Endothelial cell of umbilical vein (primary cell): ENCODE results near the gene GPAM. TPM values are rescaled to one million over a fixed set of nuclear protein-coding genes. Genes with fewer than 3 reads are reported as not detected.

ENCODE experiments used
- BruUV-seq: library from RNA; stranded (reverse); fragments of 400-500 nt; replicated peaks from 2 replicates; lab custom pipeline; 2021; lab: Mats Ljungman, UMichigan
- CTCF ChIA-PET: fragments of 300-600, 350-600 bp; sonication (Branson Sonifier 250); formaldehyde crosslinking; loops from one replicate; lab custom pipeline; 2021; ENCODE audit warnings: antibody characterized with exemption, inconsistent platforms; lab: Charles Lee
- POLR2A ChIA-PET: fragments of 300-600, 350-600 bp; sonication (Branson Sonifier 250); formaldehyde crosslinking; loops from one replicate; lab custom pipeline; 2021; ENCODE audit warnings: antibody characterized with exemption, inconsistent platforms; lab: Charles Lee
- DNase-seq: peaks from one replicate; pipeline ENCODE4 v3.0.0-alpha.2; 2011; ENCODE audit warnings: low read depth, low spot score
- FAIRE-seq: peaks from 2 replicates; lab custom pipeline; 2011; peaks lifted over from hg19 to GRCh38; lab: Jason Lieb, UNC
- H2AFZ ChIP-seq: 2 replicates; pipeline ENCODE4 v1.6.0; 2012; ENCODE audit warnings: low read depth, low read length, control low read depth, inconsistent platforms
- H3K27ac ChIP-seq: 2 replicates; pipeline ENCODE4 v1.5.1; 2011; ENCODE audit warnings: low read depth, mild to moderate bottlenecking, control low read depth, low read length, moderate library complexity; ENCODE audit not compliant: insufficient read depth
- H3K27me3 ChIP-seq, 2 experiments: 2 replicates each; pipeline versions ENCODE4 v1.6.0 to v1.6.1; 2011; ENCODE audit warnings: low read length in 2 of 2, mixed read lengths in 1 of 2; ENCODE audit not compliant: control insufficient read depth in 2 of 2, insufficient read depth in 2 of 2
- H3K36me3 ChIP-seq, 2 experiments: 2 replicates in 1 of 2; 3 replicates in 1 of 2; pipeline ENCODE4 v1.5.1; 2011; ENCODE audit warnings: low read length in 2 of 2, mild to moderate bottlenecking in 1 of 2, moderate library complexity in 1 of 2; ENCODE audit not compliant: control insufficient read depth in 2 of 2, insufficient read depth in 2 of 2; ENCODE audit errors: extremely low read depth in 1 of 2
- H3K4me1 ChIP-seq: 3 replicates; pipeline ENCODE4 v1.5.1; 2011; ENCODE audit warnings: mild to moderate bottlenecking, low read length; ENCODE audit not compliant: control insufficient read depth, insufficient read depth; ENCODE audit errors: extremely low read depth
- H3K4me2 ChIP-seq: 2 replicates; pipeline ENCODE4 v1.6.1; 2011; ENCODE audit warnings: low read length, control low read depth, mixed read lengths; ENCODE audit not compliant: insufficient read depth
- H3K4me3 ChIP-seq, 3 experiments: fragments of 200-600 bp in 1 of 3; sonication (generic), shearing (Covaris generic) in 1 of 3; replicated peaks in 1 of 3; 2 replicates each; pipeline ENCODE4 v1.5.1; 2011 to 2016; ENCODE audit warnings: control low read depth in 3 of 3, low read length in 3 of 3, mild to moderate bottlenecking in 2 of 3, inconsistent platforms in 1 of 3, low read depth in 1 of 3, moderate library complexity in 1 of 3; ENCODE audit not compliant: insufficient read depth in 1 of 3
- H3K79me2 ChIP-seq: 2 replicates; pipeline ENCODE4 v1.6.0; 2012; ENCODE audit warnings: low read length, inconsistent platforms; ENCODE audit not compliant: control insufficient read depth, insufficient read depth
- H3K9ac ChIP-seq: replicated peaks from 2 replicates; pipeline ENCODE3; 2011; ENCODE audit warnings: low read length, control low read depth; ENCODE audit not compliant: insufficient read depth; ENCODE audit errors: extremely low read depth
- H3K9me1 ChIP-seq: replicated peaks from 3 replicates; pipeline ENCODE4 v1.6.0; 2011; ENCODE audit warnings: mild to moderate bottlenecking, low read length; ENCODE audit not compliant: control insufficient read depth, insufficient read depth; ENCODE audit errors: extremely low read depth
- H3K9me3 ChIP-seq: replicated peaks from 2 replicates; pipeline ENCODE4 v1.5.1; 2012; ENCODE audit warnings: low read length, inconsistent platforms; ENCODE audit not compliant: control insufficient read depth, insufficient read depth
- H4K20me1 ChIP-seq: replicated peaks from 2 replicates; pipeline ENCODE3; 2011; ENCODE audit warnings: mild to moderate bottlenecking, low read length; ENCODE audit not compliant: control insufficient read depth, insufficient read depth; ENCODE audit errors: extremely low read depth
- EZH2 ChIP-seq: IDR thresholded peaks from 2 replicates; pipeline ENCODE4 v1.6.1; 2012; ENCODE audit warnings: borderline replicate concordance, low read depth, mild to moderate bottlenecking, moderate library complexity, low read length, inconsistent platforms; ENCODE audit not compliant: severe bottlenecking
- FOS ChIP-seq: IDR thresholded peaks from 2 replicates; pipeline ENCODE4 v1.6.1; 2011; ENCODE audit warnings: mild to moderate bottlenecking, low read length, moderate library complexity, borderline replicate concordance; ENCODE audit not compliant: insufficient read depth
- GATA2 ChIP-seq: IDR thresholded peaks from 2 replicates; pipeline ENCODE4 v1.7.0; 2011; ENCODE audit warnings: low read depth, mild to moderate bottlenecking, moderate library complexity, mixed read lengths, low read length; ENCODE audit not compliant: insufficient read length, insufficient read depth
- JUN ChIP-seq: IDR thresholded peaks from 2 replicates; pipeline ENCODE4 v1.6.1; 2011; ENCODE audit warnings: borderline replicate concordance, low read depth; ENCODE audit not compliant: insufficient read length, insufficient read depth
- MYC ChIP-seq: IDR thresholded peaks from one replicate; pipeline ENCODE4 v1.6.1; 2011; ENCODE audit warnings: mild to moderate bottlenecking, low read depth, low read length
- POLR2A ChIP-seq: IDR thresholded peaks from 2 replicates; pipeline ENCODE4 v1.6.1; 2012; ENCODE audit warnings: low read depth, mild to moderate bottlenecking, control low read depth, low read length
- POLR2AphosphoS5 ChIP-seq: IDR thresholded peaks from 2 replicates; pipeline ENCODE4 v1.6.1; 2012; ENCODE audit warnings: low read depth, mild to moderate bottlenecking, control low read depth, low read length, moderate library complexity; ENCODE audit not compliant: insufficient read depth
- dilution Hi-C: fragments of 300-500 bp; cut with MboI; formaldehyde crosslinking; loops from one replicate; pipeline ENCODE4 v1.15.0; 2019; ENCODE audit warnings: low sequenced_read_pairs; ENCODE audit not compliant: extremely low pct_ligation_motif_present
- intact Hi-C: fragments of 100-400 bp; cut with micrococcal nuclease; formaldehyde crosslinking; loops from one replicate; pipeline ENCODE4 v1.10.0; 2022
- polyA plus RNA-seq, 4 experiments: library from polyadenylated mRNA; depleted of rRNA in 3 of 4; stranded (reverse) in 3 of 4; unstranded in 1 of 4; fragments of >200 nt; gene quantifications; 2 replicates each; pipeline versions ENCODE4 v1.2.1 to v1.2.3, GENCODE V29; 2011 to 2012; ENCODE audit warnings: missing spikeins in 1 of 4
- total RNA-seq: library from RNA; stranded (reverse); gene quantifications from 2 replicates; pipeline ENCODE4 v1.2.3, GENCODE V29; 2021
- TF ChIP-seq, protein P1 (sequence below), 2 donors: IDR thresholded peaks; 1 replicate in 1 of 2; 2 replicates in 1 of 2; pipeline ENCODE4 v1.5.1; 2011; ENCODE audit warnings: low read length in 2 of 2, mild to moderate bottlenecking in 2 of 2, moderate library complexity in 2 of 2, control low read depth in 1 of 2, inconsistent platforms in 1 of 2, low read depth in 1 of 2; ENCODE audit not compliant: insufficient read depth in 1 of 2; ENCODE audit errors: extremely low read depth in 1 of 2
- TF ChIP-seq, protein P2 (sequence below): IDR thresholded peaks from 2 replicates; pipeline ENCODE4 v1.6.1; 2011; ENCODE audit not compliant: insufficient read depth, insufficient read length

The GPAM gene
- total and polyA plus RNA-seq, 2 donors (not counting 3 experiments of a cell fraction or from before 2014, with no cell fraction given), result 3.4 to 9.7 TPM

DNA sequence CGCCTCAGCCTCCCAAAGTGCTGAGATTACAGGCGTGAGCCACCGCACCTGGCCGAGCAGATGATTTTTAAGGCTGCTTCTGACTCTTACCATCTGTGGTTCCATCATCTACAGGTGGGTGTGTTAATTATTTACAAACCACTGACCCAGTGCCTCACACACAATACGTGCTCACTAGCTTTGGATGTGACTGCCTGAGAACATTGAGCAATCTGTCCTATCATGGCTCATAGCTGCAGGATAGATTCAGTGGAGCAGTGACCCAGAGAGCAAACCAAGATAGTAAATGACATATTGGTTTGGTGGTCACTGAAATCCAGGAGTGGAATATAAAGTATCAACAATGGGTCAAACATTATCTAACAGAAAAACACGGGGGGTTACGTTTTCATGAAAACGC is 24.1 kb downstream of the GPAM start:
- no peak for FAIRE-seq
- Histone ChIP-seq H3K4me1 (no peaks in the 10 kb centered on the region), H3K79me2 (no peaks in the 10 kb centered on the region), H3K9me3 (no peaks in the 10 kb centered on the region), H3K9me1 (no peaks in the 10 kb centered on the region), H3K27me3 (no peaks in the 10 kb centered on the region), H4K20me1 (no peaks in the 10 kb centered on the region), H3K4me2 (no peak overlapping the region), H3K27ac (no peak overlapping the region), H3K9ac (no peak overlapping the region), H3K4me3 (no peak overlapping the region), H3K36me3 (peaks cover 13 to 14% of the 10 kb centered on the region in 2 experiments), H2AFZ (no peak overlapping the region)
- TF ChIP-seq, protein P1, sequence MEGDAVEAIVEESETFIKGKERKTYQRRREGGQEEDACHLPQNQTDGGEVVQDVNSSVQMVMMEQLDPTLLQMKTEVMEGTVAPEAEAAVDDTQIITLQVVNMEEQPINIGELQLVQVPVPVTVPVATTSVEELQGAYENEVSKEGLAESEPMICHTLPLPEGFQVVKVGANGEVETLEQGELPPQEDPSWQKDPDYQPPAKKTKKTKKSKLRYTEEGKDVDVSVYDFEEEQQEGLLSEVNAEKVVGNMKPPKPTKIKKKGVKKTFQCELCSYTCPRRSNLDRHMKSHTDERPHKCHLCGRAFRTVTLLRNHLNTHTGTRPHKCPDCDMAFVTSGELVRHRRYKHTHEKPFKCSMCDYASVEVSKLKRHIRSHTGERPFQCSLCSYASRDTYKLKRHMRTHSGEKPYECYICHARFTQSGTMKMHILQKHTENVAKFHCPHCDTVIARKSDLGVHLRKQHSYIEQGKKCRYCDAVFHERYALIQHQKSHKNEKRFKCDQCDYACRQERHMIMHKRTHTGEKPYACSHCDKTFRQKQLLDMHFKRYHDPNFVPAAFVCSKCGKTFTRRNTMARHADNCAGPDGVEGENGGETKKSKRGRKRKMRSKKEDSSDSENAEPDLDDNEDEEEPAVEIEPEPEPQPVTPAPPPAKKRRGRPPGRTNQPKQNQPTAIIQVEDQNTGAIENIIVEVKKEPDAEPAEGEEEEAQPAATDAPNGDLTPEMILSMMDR (IDR thresholded peaks at IDR 0.05; ENCODE audit: extremely low read depth in 1 of 2, insufficient read depth in 1 of 2, low read depth in 1 of 2, low read length in 2 of 2), result no peak
- TF ChIP-seq POLR2AphosphoS5, result no peak
- BruUV-seq, result no TSS peak
- intact Hi-C loops (loop anchor here (5.0 kb wide), 1 partner anchor 288 kb away; the partner anchor contains the start of genes VTI1A and ZDHHC6), dilution Hi-C loops (no loop called here)
- ChIA-PET POLR2A (no interaction called here), CTCF (interaction anchor here (2.8 to 6.6 kb wide), 2 partner anchors 22 to 275 kb away, joined by 14 to 34 read pairs; no protein-coding TSS in a partner anchor)
- no peak for DNase-seq

DNA sequence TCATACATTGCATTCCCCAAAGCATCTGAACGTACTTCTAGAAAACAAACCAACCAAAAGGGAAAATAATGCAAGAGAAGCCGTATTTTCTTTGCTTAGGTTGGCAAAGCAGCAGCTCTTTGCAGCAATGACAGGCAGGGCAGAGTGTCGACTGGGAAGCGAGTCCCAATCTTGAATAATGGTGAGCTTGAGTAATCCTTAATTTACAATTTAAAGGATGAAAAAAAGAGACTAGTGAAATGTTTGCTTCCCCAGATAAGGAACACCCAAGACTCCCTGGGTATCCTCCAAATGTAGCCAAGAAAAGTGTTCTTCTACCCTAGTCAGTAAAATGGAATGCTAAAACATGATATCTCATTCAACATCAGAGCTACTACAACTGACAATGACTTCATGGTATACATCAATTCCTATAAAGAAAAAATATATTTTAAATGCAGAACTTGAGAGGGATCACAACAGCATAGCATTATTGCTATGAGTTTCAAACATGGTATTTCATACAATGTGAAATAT is 32.0 kb downstream of the GPAM start:
- intact Hi-C loops, result no loop called here
- Histone ChIP-seq H3K4me3 (no peak overlapping the region), H3K9me1 (no peaks in the 10 kb centered on the region), H3K4me2 (no peak overlapping the region), H3K4me1 (no peaks in the 10 kb centered on the region), H3K9me3 (no peaks in the 10 kb centered on the region), H3K36me3 (peaks cover 2% of the 10 kb centered on the region in 2 experiments), H3K79me2 (no peaks in the 10 kb centered on the region), H3K9ac (no peak overlapping the region), H3K27me3 (no peaks in the 10 kb centered on the region), H3K27ac (no peak overlapping the region), H2AFZ (no peak overlapping the region), H4K20me1 (no peaks in the 10 kb centered on the region)
- TF ChIP-seq FOS (no peak), POLR2AphosphoS5 (no peak), EZH2 (no peak), POLR2A (no peak), JUN (no peak), MYC (no peak), GATA2 (no peak)
- TF ChIP-seq, protein P2, sequence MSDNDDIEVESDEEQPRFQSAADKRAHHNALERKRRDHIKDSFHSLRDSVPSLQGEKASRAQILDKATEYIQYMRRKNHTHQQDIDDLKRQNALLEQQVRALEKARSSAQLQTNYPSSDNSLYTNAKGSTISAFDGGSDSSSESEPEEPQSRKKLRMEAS, result no peak
- TF ChIP-seq, protein P1 (IDR thresholded peaks at IDR 0.05; ENCODE audit: extremely low read depth in 1 of 2, insufficient read depth in 1 of 2, low read depth in 1 of 2, low read length in 2 of 2), result no peak
- DNase-seq (no peak), FAIRE-seq (no peak)
- POLR2A ChIA-PET, result no interaction called here
- dilution Hi-C loops, result no loop called here
- CTCF ChIA-PET, result interaction anchor here (1.3 to 1.9 kb wide), 2 partner anchors 15 to 284 kb away, joined by 5 to 14 read pairs; no protein-coding TSS in a partner anchor
- no TSS peak for BruUV-seq
